GM21825 (cell line): ENCODE results near the gene TMBIM6.
"Not testable (repeated sequence)": the region's sequence is repeated elsewhere in the genome, so short reads cannot be mapped to it uniquely, and the experiment has no call there.

Experiments used
- ATAC-seq: cut with Tn5 transposase; IDR thresholded peaks from one replicate; pipeline ENCODE4 v1.9.1; 2021; ENCODE audit warnings: mild to moderate bottlenecking, moderate library complexity; ENCODE audit not compliant: unreplicated experiment

The TMBIM6 gene

GRCh38 chr12:49776413-49776812 lies 35.1 kb downstream of the TMBIM6 start:
- no peak for ATAC-seq

DNA sequence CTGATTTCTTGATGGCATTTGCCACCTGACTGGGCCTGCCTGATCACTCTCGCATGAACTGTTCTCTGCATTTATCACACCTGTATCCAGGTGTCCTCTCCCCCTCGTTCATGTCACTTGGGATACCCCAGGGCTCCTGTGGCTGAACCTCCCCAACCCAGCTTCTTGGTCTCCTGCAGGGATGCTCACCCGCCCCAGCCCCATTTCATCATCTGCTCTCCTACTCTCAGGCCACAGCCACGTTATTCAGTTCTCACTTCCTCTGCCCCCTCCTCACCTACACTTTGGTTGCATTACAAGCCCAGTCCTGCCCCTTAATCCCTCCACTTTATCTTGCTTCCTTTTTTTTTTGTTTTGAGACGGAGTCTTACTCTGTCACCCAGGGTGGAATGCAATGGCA lies 35.5 kb downstream of the TMBIM6 start:
- ATAC-seq: no peak

GRCh38 chr12:49777341-49777740 lies 36.0 kb downstream of the TMBIM6 start:
- no peak for ATAC-seq

- ATAC-seq: no peak
Measured at GRCh38 chr12:49777800-49778748, 36.7 kb downstream of the TMBIM6 start.

DNA sequence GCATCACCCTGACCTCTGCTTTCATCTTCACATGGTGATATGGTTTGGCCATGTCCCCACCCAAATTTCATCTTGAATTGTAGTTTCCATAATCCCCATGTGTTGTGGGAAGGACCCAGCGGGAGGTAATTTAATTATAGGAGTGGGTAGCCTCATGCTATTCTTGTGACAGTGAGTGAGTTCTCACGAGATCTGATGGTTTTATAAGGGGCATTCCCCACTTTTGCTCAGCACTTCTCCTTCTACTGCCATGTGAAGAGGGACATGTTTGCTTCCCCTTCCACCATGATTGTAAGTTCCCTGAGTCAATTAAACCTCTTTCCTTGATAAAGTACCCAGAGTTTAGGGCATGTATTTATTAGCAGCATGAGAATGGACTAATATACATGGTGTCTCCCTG lies 38.2 kb downstream of the TMBIM6 start:
- ATAC-seq: no peak

GRCh38 chr12:49780914-49781313 lies 39.6 kb downstream of the TMBIM6 start:
- ATAC-seq: not testable (repeated sequence)

DNA sequence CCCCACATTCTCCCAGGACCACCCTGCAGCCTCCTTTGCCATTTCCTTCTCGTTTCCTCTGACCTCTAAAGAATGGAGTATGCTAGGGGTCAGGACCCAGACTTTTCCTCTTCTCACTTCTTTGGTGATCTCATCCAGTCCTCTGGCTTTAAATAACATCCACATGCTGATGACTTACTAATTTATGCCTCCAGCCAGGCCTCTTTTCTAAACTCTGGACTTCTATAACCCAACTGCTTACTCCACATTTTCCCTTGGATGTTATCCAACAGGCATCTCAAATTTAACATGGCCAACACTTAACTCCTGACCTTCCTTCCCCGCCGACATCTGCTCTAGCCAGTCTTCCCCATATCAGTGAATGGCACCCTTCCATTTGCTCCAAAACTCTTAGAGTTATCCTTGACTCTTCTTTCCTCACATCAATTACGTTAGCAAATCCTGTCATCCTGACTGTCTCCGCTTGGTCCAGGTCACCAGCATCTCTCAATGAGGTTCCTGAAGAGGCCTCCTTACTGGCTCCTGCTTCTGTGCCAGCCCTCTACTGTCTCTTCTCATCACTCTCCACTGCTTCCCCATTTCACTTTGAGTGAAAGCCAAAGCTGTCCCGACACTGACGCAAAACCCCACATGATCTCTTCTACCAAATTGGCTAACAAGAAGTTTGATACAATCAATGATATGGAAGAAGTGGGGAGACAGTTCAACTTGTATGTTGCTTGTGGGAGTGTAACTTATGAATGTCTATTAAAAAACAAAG lies 42.7 kb downstream of the TMBIM6 start:
- no peak for ATAC-seq

DNA sequence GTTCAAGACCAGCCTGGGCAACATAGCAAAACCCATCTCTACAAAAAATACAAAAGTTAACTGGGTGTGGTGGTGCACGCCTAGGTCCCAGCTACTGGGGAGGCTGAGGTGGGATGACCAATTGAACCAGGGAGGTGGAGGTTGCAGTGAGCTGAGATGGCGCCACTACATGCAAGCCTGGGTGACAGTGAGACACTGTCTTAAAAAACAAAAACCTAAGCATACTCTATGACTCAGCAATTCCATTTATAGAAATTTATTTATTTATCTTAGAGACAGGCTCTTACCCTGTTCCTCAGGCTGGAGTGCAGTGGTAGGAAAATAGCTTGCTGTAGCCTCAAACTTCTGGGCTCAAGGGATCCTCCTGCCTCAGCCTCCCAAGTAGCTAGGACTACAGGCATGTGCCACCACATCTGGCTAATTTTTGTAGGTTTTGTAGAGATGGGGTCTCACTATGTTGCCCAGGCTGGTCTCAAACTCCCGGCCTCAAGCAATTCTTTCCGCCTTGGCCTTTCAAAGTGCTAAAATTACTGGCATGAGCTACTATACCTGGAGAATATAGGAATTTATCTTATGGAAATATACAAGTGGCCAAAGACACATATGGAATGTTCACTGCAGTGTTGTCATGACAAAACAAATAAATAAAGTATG lies 43.5 kb downstream of the TMBIM6 start:
- ATAC-seq: no peak

- no peak for ATAC-seq
Measured at GRCh38 chr12:49787672-49788071, 46.3 kb downstream of the TMBIM6 start.

DNA sequence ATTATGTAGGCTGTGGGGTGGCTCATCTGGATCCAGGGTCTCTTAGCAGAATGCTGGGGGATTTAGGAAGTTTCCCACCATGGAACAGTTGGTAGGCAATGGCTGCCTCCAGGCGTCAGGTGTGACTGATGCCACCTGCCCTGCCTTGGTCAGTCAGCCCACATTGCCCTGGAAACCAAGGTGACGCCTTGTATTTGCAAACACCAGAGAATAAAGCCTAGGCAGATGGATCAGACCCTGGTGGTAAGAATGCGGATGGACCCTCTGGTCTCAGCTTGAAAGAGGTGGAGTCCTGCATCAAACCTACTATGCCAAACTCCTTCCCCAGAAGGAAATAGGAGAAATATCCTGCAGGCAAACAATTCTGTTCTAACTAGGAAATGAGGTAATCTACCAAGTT lies 48.6 kb downstream of the TMBIM6 start:
- ATAC-seq: no peak

DNA sequence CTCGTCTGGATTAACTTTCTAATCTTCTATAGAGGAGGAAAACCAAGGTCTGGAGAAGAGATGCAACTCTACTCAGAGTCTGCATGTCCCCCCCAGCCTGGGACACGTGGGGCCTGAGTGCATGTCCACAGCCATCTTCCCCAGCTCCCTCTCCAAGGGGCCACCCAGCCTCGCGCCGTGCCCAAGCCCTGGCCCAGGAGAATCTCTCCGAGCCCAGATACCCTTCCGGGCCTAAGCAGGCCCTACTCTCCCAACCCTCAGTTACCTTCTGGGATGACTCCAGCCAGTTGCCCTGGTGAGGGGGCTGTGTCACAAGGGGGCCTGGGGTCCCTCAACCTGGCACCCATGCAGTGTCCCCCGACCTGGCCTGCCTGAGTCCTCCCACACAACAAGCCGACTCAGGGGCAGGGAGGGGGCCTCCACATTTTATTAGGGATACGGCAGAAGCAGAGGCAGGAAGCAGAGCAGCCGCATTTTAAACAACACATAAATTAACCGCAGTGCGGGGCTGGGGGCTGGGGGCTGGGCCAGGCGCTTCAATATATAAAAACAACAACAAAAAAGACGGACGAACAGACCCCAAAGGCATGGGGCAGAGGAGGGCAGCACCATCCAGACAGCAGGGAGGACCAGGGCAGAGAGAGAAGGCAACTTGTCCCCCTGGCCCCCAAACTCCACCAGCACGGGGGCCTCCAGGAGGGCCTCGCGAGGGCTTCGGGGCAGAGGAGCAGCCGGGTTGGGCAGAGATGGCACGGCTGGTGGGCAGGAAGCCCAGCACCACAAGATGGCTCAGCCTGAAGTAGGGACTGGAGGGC lies 49.6 kb downstream of the TMBIM6 start:
- no peak for ATAC-seq

DNA sequence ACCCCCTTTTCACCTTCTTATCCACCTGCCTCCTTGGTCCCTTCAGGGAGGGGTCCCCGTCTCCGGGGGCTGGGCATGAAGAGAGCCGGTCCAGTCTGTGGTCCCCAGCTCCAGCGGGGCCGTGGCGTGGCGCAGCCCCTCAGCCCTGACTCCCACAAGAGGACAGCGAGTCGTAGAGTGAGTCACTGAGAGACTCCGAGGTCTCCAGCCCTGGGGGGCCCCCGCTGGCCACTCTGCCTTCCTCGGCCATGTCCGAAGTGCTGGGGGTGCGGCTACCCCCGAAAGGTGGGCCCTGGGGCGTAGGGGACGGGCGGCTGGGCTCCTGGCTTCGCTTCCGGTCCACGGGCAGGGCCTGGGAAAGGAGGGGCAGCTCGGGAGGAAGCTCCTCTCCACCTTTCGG lies 50.3 kb downstream of the TMBIM6 start:
- ATAC-seq: no peak

GRCh38 chr12:49792181-49792970 lies 51.0 kb downstream of the TMBIM6 start:
- no peak for ATAC-seq

DNA sequence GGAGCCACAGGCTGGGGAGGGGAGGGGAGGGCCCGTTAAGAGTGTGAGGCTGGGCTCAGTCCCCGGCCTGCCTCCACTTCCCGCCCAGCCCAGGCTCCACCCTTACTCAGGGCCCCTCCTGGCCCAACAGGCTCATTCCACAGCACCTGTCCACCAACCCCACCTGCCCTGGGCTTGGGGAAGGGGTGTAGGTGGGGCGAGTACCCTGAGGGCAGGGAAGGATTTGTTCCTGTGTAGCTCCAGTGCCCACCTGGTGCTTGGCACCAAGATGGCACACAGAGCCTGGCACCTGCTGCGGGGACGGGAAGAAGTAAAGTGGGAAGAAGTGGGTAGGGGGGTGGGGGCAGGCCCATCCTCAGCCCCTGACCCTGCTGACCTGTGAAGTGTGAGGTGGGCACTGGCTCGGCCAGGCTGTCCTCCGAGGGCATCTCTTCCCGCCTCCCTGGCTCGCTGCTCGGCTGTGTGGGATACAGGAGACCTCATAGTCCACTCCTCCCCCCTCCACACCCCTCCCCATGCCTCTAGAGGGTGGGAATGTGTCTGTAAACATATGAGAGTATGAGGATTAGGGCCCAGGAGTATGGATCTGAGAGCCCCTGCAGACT lies 51.7 kb downstream of the TMBIM6 start:
- no peak for ATAC-seq

- ATAC-seq: no peak
Measured at GRCh38 chr12:49793620-49794019, 52.3 kb downstream of the TMBIM6 start.

DNA sequence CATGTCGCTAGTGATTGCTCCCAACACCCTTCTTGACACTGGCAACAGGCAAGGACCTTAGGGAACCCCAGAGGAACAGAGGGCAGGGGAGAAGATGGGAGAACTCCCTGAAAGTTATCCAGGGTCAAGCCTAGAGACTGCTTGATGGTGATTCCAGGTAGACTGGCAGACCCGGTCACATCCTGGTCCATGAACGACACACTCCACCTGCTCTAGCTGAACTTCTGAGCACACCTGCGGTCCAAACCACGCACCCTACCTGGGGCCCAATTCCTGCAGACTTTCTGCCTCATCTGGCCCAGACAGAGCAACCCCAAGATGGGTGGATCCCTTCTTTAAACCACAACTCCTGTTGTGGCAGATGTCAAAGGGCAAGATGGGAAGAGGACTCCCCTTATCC lies 52.7 kb downstream of the TMBIM6 start:
- no peak for ATAC-seq

DNA sequence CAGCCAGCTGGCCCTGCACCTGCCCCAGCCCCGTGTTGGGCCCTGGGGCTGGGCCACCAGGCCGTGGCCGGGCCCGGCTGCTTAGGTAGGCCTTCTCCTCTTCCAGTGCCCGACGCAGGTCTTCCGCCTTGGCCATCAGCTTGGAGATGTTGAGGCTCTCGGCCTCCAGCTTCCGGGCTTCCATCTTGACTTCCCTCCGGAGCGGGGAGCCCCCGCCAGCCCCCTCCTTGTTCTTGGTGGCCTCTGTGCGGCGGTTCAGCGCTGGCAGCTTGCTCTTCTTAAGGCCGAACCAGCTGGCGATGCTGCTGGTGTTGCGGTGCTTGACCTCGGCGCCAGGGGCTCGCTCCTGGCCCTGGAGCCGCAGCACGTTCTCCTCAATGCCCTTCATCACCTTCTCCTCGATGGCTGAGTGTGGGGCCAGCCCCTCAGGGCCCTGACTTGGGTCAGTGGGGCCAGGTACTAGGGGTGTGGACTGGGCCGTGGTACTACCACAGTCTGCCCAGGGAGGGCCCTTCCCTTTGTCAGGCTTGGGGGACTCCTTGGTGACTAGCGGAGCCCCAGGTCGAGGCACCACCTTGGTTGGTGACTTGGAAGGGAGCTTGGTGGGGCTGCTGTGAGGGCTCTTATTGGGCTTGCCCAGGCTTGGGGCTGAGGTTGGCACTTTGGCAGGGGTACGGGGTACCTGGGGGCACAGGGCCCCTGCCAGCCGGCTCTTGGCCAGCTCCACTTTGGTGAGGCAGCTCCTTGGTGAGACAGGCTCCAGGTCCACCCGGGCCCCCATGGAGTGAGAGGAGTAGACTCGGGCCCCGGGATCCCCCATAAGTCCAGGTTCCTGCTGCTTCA lies 53.7 kb downstream of the TMBIM6 start:
- ATAC-seq: no peak

DNA sequence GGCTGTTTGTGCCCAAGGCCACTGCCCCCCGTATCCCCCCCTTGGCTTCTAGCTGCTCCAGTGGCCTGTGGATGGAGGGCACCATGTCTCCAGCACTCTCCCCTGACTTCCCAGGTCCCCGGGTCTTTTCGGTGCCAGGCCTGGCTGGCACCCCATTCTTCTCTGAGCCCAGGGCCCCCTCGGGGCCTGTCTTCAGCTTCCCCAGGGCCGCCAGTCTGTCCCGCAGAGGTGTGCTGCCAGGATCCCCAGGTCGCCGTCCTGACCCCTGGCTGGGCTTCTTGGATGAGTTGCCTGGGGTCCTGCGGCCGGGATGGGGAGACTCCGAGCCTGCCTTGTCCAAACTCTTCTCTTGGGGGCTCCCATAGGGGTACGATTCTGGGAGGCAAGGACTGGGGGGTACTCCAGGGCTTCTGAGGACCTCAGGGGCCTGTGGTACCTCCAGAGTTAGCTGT lies 54.3 kb downstream of the TMBIM6 start:
- no peak for ATAC-seq
